ENCODE data around the gene HYDIN. TPM values are rescaled to one million over a fixed set of nuclear protein-coding genes. Genes with fewer than 3 reads are reported as not detected.

HYDIN gene
- total RNA-seq, 2 donors from 2014 or later = 5.6 to 6.7 TPM

GRCh38 chr16:71242036-71242435, 11.5 kb upstream of the HYDIN start:
- intact Hi-C loops (cut with DNase I) = no loop called here

GRCh38 chr16:71229344-71229743, 1.2 kb downstream of the HYDIN start:
- 91 to 93% methylated on average over 1 of the region's 1 CpG for WGBS, 2 donors
- H3K27ac ChIP-seq = no peak overlapping the region
- no peak for DNase-seq
- H3K4me3 ChIP-seq = no peak overlapping the region
- intact Hi-C loops (cut with DNase I) = no loop called here
- H3K4me1 ChIP-seq = no peaks in the 10 kb centered on the region
- no peaks in the 10 kb centered on the region for H3K27me3 ChIP-seq
- ATAC-seq = no peak
- TF ChIP-seq POLR2A (IDR thresholded peaks at IDR 0.05) (no peak), CTCF (IDR thresholded peaks at IDR 0.05) (no peak)
- H3K9me3 ChIP-seq = peaks cover 0 to 5% (median 0%) of the 10 kb centered on the region in 3 donors
- H3K36me3 ChIP-seq (replicated peaks in 1 of 2; ENCODE audit: insufficient read depth in 1 of 2, low read depth in 2 of 2) = no peaks in the 10 kb centered on the region

More at GRCh38 chr16:71242036-71242435, 11.5 kb upstream of the HYDIN start:
- H3K4me3 ChIP-seq = no peak overlapping the region
- H3K27ac ChIP-seq = no peak overlapping the region
- no peaks in the 10 kb centered on the region for H3K9me3 ChIP-seq
- DNase-seq (no peak), ATAC-seq (no peak)
- WGBS, 2 donors = 66 to 73% methylated on average over 4 of the region's 4 CpGs
- no peaks in the 10 kb centered on the region for H3K4me1 ChIP-seq
- TF ChIP-seq POLR2A (IDR thresholded peaks at IDR 0.05) (no peak), CTCF (IDR thresholded peaks at IDR 0.05) (no peak)
- H3K36me3 ChIP-seq (replicated peaks in 1 of 2; ENCODE audit: insufficient read depth in 1 of 2, low read depth in 2 of 2) = no peaks in the 10 kb centered on the region
- no peaks in the 10 kb centered on the region for H3K27me3 ChIP-seq

GRCh38 chr16:71226229-71227141, 4.0 kb downstream of the HYDIN start:
- H3K36me3 ChIP-seq (replicated peaks in 1 of 2; ENCODE audit: insufficient read depth in 1 of 2, low read depth in 2 of 2) = no peaks in the 10 kb centered on the region
- H3K27ac ChIP-seq = no peak overlapping the region
- H3K4me3 ChIP-seq = no peak overlapping the region
- TF ChIP-seq CTCF (IDR thresholded peaks at IDR 0.05) (no peak), POLR2A (IDR thresholded peaks at IDR 0.05) (no peak)
- 73 to 74% methylated on average over 5 of the region's 5 CpGs for WGBS, 2 donors
- no peak for DNase-seq
- intact Hi-C loops (cut with DNase I) = no loop called here
- H3K9me3 ChIP-seq = peaks cover 0 to 5% (median 0%) of the 10 kb centered on the region in 3 donors
- ATAC-seq = no peak
- no peaks in the 10 kb centered on the region for H3K27me3 ChIP-seq
- no peaks in the 10 kb centered on the region for H3K4me1 ChIP-seq

GRCh38 chr16:71225145-71225544, 5.4 kb downstream of the HYDIN start:
- peaks cover 0 to 5% (median 0%) of the 10 kb centered on the region in 3 donors for H3K9me3 ChIP-seq
- no peaks in the 10 kb centered on the region for H3K27me3 ChIP-seq
- intact Hi-C loops (cut with DNase I) = no loop called here
- ATAC-seq = no peak
- no peak for DNase-seq
- no peaks in the 10 kb centered on the region for H3K36me3 ChIP-seq (replicated peaks in 1 of 2; ENCODE audit: insufficient read depth in 1 of 2, low read depth in 2 of 2)
- no peak overlapping the region for H3K4me3 ChIP-seq
- no peak overlapping the region for H3K27ac ChIP-seq
- TF ChIP-seq CTCF (IDR thresholded peaks at IDR 0.05) (no peak), POLR2A (IDR thresholded peaks at IDR 0.05) (no peak)
- 69 to 79% methylated on average over 3 of the region's 3 CpGs for WGBS, 2 donors
- no peaks in the 10 kb centered on the region for H3K4me1 ChIP-seq
